ENCODE results near the gene TRIP11.

Gene TRIP11

DNA sequence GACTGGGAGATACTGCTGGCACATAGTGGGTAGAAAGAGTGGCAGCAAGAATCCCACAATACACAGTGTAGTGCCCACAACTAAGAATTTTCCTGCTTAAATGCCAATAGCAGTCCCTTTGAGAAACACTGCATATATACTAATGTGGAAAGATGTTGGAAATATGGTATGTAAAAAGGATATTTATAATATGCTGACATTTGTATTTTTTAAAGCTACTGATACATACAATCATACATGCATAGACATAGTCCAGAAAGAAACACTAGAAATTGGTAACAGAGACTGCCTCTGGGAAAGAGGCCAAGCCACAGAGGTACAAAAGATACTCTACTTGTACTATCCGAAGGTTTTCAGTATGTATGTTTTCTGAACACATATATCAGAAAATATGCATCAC, 30.3 kb downstream of the TRIP11 start:
- no peak for DNase-seq

- no peak for DNase-seq
Measured at GRCh38 chr14:92005019-92005418, 34.8 kb downstream of the TRIP11 start.

GRCh38 chr14:92004062-92004461, 35.8 kb downstream of the TRIP11 start:
- no peak for DNase-seq

DNA sequence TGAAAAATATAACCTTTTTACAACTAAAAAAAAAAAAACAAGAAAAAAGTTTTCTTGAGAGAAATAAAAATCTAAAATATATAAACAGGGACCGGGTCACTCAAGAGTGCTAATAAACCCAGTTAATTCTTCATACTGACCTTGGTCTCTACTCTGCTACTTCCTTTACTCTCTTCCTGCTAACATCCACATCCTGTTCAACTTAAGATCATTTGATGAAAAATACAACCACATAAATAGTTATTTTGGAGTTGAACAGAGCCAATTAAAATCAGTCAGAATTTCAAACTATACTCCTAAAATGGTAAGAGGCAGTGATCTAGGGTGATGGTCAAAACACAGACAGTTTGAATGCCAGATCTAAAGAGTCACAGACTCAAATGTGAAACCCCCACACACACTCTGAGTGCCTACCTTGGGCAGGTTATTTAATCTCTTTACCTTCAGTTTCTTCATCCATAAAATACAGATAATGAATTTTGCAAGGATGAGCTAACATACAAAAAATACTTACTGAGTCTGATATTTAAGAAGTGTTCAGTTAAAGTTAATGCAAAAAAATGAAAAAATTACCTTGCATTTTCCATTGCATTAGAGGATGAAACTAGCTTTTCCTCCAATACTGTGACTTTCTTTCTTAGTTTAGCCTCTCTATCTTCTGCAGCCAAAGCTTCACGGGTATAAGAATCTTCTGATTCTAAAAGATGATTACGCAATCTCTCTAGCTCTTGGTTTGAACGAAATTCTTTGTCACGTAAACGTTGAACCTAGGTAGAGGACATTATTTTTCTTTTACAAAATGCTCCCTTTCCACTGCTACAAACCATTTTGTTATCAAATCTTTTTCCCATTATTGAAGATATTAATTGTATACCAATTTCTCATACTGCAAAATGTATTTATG, 40.9 kb downstream of the TRIP11 start:
- no peak for DNase-seq

DNA sequence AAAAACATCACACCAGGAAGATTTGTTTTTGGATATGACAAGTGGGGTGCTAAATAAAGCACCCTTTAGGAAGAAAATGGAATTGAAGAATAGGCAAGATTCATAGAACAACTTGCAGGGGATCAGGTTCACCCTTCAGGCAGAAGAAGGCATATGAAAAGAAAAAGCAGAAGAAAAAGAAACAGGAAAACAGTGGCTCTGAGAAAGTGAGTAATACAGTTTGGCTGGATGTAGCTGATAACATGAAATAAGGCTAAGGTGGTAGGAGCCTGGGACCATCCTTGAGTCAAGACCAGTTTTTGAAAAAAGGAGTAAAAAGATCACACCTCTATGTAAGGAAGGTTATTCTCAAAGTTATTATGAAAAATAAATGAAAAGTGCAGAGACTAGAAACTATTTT, 42.4 kb downstream of the TRIP11 start:
- no peak for DNase-seq

GRCh38 chr14:91996948-91997371, 42.9 kb downstream of the TRIP11 start:
- DNase-seq: no peak

DNA sequence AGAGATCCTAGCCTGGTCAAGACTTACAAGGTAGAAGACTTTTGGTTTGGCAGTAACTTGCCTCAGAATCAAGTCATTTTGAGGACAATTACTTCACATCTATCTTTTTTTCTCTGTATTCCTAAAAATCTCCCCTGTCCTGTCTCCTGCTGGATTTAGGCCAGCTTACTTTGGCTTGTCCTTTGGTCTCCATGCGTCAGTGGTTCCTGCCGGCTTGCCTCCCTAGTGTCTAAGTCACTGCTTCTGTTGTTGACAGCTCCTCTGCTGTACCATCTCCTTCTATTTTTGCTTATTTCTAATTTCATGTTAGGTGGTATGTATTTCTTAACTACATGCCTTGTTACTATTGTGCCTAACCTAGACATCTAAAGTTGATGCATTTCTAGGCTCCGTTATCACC, 52.7 kb downstream of the TRIP11 start:
- no peak for DNase-seq

- no peak for DNase-seq
Measured at GRCh38 chr14:91985521-91986255, 54.2 kb downstream of the TRIP11 start.

DNA sequence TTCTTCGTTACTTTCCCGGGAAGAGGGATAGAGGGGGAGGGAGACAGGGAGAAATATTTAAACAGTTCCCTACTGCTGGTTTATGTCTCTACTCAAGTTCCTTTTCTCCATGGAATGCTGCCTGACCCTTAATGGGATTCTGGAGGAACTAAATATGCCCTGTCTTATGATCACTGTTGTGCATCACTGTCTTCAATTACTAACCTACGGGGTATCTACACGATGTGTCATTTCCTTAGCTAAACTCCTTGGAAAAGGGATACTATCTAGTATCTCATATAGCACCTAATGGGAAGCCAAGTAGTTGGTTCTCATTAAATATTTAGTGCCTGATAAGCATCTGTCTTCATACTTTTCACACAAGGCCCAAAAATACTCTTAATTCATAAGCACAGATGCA, 54.9 kb downstream of the TRIP11 start:
- DNase-seq: no peak

- DNase-seq: no peak
Measured at GRCh38 chr14:91983588-91983987, 56.3 kb downstream of the TRIP11 start.

DNA sequence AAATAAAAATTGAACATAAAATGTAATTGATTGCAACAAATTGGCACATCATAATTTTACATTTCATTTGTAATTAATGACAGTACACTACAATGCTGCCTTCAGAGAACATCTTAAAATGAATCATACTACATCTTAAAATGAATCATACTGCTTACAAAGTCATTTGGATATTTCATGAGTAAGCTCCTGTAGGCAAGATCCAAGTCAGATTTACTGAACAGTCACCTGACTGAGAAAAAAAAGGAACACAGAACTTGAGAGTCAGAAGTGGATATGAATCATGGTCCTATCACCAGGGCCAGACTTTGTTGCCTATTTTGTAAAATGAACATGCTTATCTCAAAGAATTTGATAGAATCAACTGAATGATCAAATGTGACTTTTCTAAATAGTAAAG, 59.7 kb downstream of the TRIP11 start:
- no peak for DNase-seq

DNA sequence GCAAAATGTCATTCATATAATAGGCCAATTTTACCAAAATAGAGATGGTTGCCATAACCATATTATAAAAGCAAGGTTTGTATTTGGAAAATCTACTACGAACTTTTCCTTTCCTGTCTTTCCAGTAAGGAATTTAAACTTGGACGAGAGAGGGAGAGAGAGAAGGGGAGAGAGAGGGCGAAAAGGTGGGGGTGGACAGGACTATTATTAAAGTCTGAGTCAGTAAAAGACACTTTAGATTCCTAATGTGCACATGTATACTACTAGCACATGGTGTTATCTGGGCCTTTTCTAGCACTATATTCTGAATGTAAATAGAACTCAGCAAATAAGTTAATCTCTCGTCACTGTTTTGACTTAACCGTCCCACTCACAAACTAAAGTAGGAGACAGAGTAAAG, 62.0 kb downstream of the TRIP11 start:
- no peak for DNase-seq

- no peak for DNase-seq
Measured at GRCh38 chr14:91975763-91976162, 64.1 kb downstream of the TRIP11 start.

GRCh38 chr14:91971188-91971778, 68.6 kb downstream of the TRIP11 start:
- no peak for DNase-seq

GRCh38 chr14:91968280-91968679, 71.6 kb downstream of the TRIP11 start:
- no peak for DNase-seq

DNA sequence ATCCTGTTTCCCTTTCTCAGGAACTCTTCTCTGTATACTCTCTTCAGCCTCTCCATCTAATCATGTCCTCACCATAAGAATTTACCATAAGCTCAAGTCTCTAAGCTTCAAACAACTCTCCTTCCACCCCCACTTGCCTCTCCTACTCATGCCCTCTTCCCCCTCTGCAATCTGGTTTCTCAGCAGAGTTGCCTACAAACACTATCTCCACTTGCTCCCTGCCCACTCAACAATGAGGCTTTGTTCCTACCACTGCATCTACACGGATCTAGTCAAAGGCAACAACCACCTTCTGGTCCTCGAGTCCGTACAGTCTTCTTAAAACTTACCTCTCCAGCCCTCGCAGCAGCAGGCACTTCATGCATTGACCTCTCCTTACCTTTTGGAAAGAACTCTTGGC, 75.1 kb downstream of the TRIP11 start:
- DNase-seq: no peak

DNA sequence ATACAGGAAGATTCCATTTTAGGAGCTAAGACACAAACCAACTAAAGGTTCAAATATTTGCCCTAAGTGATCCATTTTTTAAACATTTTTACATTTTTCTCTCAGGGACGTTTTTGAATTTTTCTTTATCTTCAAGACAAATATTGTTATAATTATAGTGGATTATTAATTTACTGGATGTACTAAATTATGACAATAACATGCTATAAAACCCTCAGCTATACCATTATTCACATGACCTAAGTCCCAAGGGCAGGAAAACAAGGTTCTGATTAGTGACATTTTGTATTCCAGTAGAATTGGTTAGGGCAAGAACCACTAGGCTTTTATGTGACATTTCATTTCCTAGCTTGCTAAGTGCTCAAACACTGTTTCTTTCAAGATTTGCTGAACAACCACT, 75.8 kb downstream of the TRIP11 start:
- no peak for DNase-seq

- no peak for DNase-seq
Measured at GRCh38 chr14:91963465-91963864, 76.4 kb downstream of the TRIP11 start.

GRCh38 chr14:91961297-91962220, 78.3 kb downstream of the TRIP11 start:
- DNase-seq: no peak

DNA sequence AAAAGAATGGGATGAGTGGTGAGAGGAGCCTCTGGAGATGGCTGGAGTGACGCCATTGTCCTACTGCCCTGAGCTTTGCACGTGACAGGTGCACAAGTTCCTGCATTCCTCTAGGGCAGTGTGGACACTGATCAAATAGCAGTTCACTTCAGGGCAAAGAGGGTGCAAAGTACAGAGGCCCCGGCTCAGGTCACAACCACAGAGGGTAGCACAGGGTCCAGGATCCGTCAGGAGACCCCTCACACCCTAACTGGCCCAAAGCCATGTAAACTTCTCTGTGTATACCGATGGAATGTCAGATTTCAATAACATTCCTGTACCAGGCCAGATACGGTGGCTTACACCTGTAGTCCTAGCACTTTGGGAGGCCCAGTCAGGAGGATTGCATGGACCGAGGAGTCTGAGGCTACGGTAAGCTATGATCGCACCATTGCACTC, 82.0 kb downstream of the TRIP11 start:
- DNase-seq: no peak

DNA sequence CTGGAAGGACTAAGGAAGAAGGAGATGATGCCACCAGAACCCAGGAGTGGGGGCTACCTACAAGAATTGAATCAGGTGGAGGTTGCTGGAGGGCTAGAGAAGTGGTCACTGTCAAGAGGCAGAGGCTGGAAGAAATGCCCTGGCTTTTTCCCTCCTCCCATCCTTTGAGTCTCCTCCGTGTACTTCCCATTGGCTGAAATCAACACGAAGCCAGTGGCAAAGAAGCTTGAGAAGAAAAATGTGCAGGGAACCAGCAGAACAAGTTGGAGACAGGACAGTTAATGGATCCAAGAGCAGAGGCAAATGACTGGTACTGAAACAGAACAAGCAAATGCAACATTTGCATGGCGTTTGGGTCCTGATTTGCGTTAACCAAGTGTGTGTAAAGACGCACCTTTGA, 83.2 kb downstream of the TRIP11 start:
- DNase-seq: no peak

DNA sequence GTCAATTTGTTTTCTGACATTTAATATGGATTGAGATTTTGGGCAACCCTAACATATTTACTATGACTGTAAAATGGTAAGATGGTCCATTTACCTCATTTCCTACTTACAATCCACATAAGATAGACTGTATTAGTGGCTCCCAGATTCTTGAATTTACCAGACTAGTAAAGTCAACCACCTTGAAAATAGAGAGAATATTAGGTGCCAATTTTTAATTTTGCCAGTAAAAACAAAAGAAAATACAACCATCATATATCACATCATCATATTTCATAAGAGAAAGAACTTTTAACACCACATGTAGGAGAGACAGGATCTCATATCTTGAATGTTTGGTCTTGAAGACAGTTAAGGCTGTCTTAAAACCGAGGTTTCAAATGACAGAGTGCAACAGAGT, 84.7 kb downstream of the TRIP11 start:
- no peak for DNase-seq
